HEK293 (cell line): ENCODE measurements around the gene PLEKHD1.

Experiments used
- CTCF ChIP-seq: fragments of 450-650 bp; formaldehyde crosslinking; IDR thresholded peaks from 2 replicates; pipeline ENCODE4 v1.5.1; 2016; ENCODE audit warnings: missing biosample characterization, missing genetic modification characterization
- GLIS1 ChIP-seq: fragments of 450-650 bp; formaldehyde crosslinking; IDR thresholded peaks from 2 replicates; pipeline ENCODE4 v1.5.1; 2016; ENCODE audit warnings: missing biosample characterization, missing genetic modification characterization
- TRIM28 ChIP-seq: IDR thresholded peaks from 2 replicates; pipeline ENCODE4 v1.6.1; 2011; ENCODE audit warnings: low read length, control low read depth, borderline replicate concordance
- ZIC2 ChIP-seq: fragments of 450-650 bp; formaldehyde crosslinking; IDR thresholded peaks from 2 replicates; pipeline ENCODE4 v1.5.1; 2016; ENCODE audit warnings: missing biosample characterization, missing genetic modification characterization

GRCh38 chr14:69567563-69567962 lies 83.0 kb downstream of the PLEKHD1 start:
- TF ChIP-seq TRIM28: no peak
- no peak for TF ChIP-seq CTCF (tag by site-specific recombination)
- no peak for TF ChIP-seq ZIC2 (tag by site-specific recombination)
- no peak for TF ChIP-seq GLIS1 (tag by site-specific recombination)
